Right lobe of liver (tissue), 4 donors: ENCODE results near the gene DCAF5.

Experiments
- CTCF ChIP-seq, 4 donors: fragments of 200-600 bp in 3 of 4; fragments of 450-650 bp in 1 of 4; IDR thresholded peaks; one replicate each; pipeline versions ENCODE4 v1.5.1 to v1.8.0; 2016 to 2022; ENCODE audit warnings: antibody characterized with exemption in 4 of 4, mild to moderate bottlenecking in 2 of 4
- POLR2A ChIP-seq: fragments of 450-650 bp; IDR thresholded peaks from one replicate; pipeline ENCODE4 v1.6.1; 2017; ENCODE audit warnings: antibody characterized with exemption, mild to moderate bottlenecking
- donor health status: DM: no; HTN: no; CAD: no.
- donor health status: DM: no; HTN: no; CAD: no.
- donor health status: DM: no; HTN: yes; CAD: no.

DNA sequence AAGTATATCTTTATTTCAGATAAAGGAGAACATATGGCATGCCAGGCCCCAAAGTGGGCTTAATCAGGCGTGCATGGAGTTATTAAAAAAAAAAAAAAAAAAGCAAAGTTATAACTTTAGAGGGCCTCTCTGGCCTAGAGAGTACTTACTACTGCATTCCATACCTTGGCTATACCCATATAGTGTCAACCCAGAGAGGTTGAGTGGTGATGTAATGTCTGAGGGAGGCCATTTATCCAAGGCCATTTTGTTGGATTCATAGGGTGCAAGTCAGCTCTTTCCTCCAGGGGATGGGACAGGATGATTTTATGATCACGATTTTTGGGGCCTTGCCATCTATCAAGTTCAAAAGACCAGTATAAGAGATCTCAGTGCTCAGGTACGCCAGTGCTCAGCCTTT is 66.4 kb downstream of the DCAF5 start:
- no peak for TF ChIP-seq CTCF (IDR thresholded peaks at IDR 0.05)
- no peak for TF ChIP-seq POLR2A
